Neural crest cell (in vitro differentiated cells): ENCODE data around the gene RASGEF1B. TPM values are rescaled to one million over a fixed set of nuclear protein-coding genes. Genes with fewer than 3 reads are reported as not detected.

Experiments used
- DNase-seq: peaks from one replicate; pipeline ENCODE4 v3.0.0; 2021; ENCODE audit warnings: low read depth, mixed read lengths, low spot score
- H3K27ac Mint-ChIP-seq: one replicate; pipeline ENCODE4 v1.8.0; 2021; ENCODE audit warnings: mild to moderate bottlenecking, mixed read lengths; ENCODE audit not compliant: unreplicated experiment
- H3K27me3 Mint-ChIP-seq: 2 replicates; pipeline ENCODE4 v1.8.0; 2021; ENCODE audit warnings: low read depth, mild to moderate bottlenecking, mixed read lengths
- H3K36me3 Mint-ChIP-seq: 2 replicates; pipeline ENCODE4 v1.8.0; 2021; ENCODE audit warnings: low read depth, mild to moderate bottlenecking, mixed read lengths
- H3K4me1 Mint-ChIP-seq: 2 replicates; pipeline ENCODE4 v1.8.0; 2021; ENCODE audit warnings: mixed read lengths
- H3K4me3 Mint-ChIP-seq: one replicate; pipeline ENCODE4 v1.8.0; 2021; ENCODE audit warnings: mild to moderate bottlenecking, mixed read lengths
- H3K9me3 Mint-ChIP-seq: 2 replicates; pipeline ENCODE4 v1.8.0; 2021; ENCODE audit warnings: mixed read lengths
- CTCF ChIP-seq: fragments of 200-600 bp; sonication (generic); conservative IDR thresholded peaks from 2 replicates; pipeline ENCODE4 v1.5.0; 2021; ENCODE audit warnings: antibody characterized with exemption, mild to moderate bottlenecking
- total RNA-seq: library from RNA; stranded (reverse); gene quantifications from 2 replicates; pipeline ENCODE4 v1.2.1, GENCODE V29; 2021

The RASGEF1B gene
- total RNA-seq, 1 donor from 2014 or later = 1.7 TPM

GRCh38 chr4:81472281-81473182, 825 bp upstream of the RASGEF1B start:
- Mint-ChIP-seq H3K9me3 (no peaks in the 10 kb centered on the region), H3K4me3 (peak overlapping the region; percentile 83), H3K36me3 (no peaks in the 10 kb centered on the region), H3K27ac (no peak overlapping the region), H3K27me3 (peaks cover 71% of the 10 kb centered on the region), H3K4me1 (peaks cover 22% of the 10 kb centered on the region)
- DNase-seq = no peak
- peak; percentile 52 for TF ChIP-seq CTCF

- Mint-ChIP-seq H3K4me1 (peaks cover 25% of the 10 kb centered on the region), H3K36me3 (no peaks in the 10 kb centered on the region), H3K27me3 (peaks cover 67% of the 10 kb centered on the region), H3K9me3 (no peaks in the 10 kb centered on the region), H3K4me3 (peak overlapping the region; percentile 84), H3K27ac (no peak overlapping the region)
- DNase-seq = no peak
- TF ChIP-seq CTCF = peak; percentile 6
Observed at GRCh38 chr4:81471298-81471587, 464 bp downstream of the RASGEF1B start.

DNA sequence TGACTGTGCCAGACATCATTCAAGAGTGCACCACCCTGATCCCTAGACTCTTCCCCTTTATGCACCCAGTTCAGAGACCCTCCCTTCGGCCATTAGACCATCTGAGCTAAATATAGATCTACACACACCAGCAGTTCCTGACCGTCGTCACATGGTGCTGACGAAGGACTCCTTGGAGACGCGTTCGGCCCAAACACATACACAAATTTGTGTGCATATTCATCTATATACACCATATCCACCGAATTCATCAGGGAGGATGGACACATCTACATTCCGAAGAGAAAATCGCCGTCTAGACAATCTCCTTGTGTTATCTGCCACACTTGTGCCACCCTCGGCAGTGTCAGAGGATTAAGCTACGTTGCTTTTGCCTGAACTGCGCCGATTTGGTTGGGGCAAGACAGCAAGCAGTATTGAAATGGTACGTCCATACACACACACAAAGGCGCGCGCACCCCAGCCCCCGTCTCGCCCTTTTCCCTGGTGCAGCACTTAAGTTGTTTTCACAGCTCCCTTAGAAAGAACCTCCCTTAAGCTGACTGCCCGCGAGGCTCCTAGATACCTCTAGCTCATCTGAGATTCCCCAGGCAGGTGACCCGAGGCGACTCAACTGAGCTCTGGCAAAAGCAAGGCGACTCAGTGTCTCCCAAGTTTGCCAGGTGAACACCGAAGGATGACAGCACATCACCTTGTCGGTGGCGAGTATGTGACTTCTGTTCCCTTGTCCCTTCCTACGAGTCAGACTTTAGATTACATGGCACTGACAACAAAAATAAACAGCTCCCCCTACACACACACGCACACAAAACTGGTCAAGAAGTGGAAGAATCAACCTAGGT, 1.0 kb downstream of the RASGEF1B start:
- H3K27me3 Mint-ChIP-seq = peaks cover 67% of the 10 kb centered on the region
- peaks cover 25% of the 10 kb centered on the region for H3K4me1 Mint-ChIP-seq
- H3K4me3 Mint-ChIP-seq = peak overlapping the region; percentile 84
- TF ChIP-seq CTCF = peak; percentile 7
- no peak overlapping the region for H3K27ac Mint-ChIP-seq
- no peaks in the 10 kb centered on the region for H3K9me3 Mint-ChIP-seq
- DNase-seq = no peak
- H3K36me3 Mint-ChIP-seq = no peaks in the 10 kb centered on the region

DNA sequence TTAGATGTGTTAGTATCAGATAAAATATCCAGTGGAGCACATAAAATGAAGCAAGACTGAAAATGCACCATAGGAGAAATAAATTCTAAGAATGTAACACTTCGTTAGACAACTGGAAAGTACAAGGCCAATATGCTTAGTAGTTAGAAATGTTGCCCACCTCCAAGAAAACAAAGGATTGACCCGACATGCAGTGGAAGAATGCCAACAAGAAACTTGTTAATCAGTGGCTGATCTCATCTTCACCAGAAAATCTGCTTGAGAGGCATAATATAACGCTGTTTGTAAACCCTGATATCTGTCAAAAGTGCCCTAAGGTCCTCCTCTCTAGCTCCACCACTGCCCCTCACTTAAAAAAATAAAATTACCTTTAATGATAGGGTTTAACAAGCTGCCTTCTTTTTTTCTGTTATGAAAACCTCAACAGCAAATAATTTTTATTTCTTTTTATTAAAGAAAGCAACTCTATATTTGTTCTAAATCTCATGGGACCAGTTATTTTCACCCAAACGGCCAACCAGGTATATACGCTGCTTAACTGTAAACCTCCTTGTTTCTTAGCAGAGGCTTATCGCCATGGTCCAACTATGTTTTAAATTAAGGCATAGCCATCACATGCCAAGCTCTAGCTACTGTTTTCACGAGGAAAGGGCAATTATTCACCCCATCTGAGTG, 1.8 kb downstream of the RASGEF1B start:
- peaks cover 32% of the 10 kb centered on the region for H3K4me1 Mint-ChIP-seq
- no peak overlapping the region for H3K27ac Mint-ChIP-seq
- H3K9me3 Mint-ChIP-seq = no peaks in the 10 kb centered on the region
- peaks cover 68% of the 10 kb centered on the region for H3K27me3 Mint-ChIP-seq
- no peak for DNase-seq
- H3K36me3 Mint-ChIP-seq = no peaks in the 10 kb centered on the region
- no peak for TF ChIP-seq CTCF
- peak overlapping the region; percentile 84 for H3K4me3 Mint-ChIP-seq

DNA sequence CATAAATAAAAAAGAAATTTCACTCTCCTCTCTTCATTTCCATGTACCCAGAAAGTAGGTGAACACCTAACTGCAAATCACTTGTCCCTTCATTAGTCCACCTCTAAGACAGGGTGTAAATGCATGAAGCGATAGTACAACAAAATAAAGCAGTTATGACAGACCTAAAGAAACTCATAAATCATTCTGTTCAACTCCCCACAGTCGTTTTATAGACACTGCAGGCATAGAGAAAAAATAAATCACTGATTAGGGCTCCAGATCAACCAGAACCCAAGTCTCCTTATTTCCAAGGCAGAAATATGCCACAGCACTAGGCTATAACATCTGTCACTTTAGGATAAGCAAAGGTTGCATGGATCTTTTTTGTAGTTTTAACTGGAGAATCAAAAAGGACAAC, 3.0 kb downstream of the RASGEF1B start:
- Mint-ChIP-seq H3K27me3 (peaks cover 68% of the 10 kb centered on the region), H3K9me3 (no peaks in the 10 kb centered on the region), H3K36me3 (no peaks in the 10 kb centered on the region), H3K27ac (no peak overlapping the region), H3K4me1 (peaks cover 32% of the 10 kb centered on the region), H3K4me3 (no peak overlapping the region)
- TF ChIP-seq CTCF = no peak
- no peak for DNase-seq
